ENCODE measurements around the gene RB1. TPM values are rescaled to one million over a fixed set of nuclear protein-coding genes. Genes with fewer than 3 reads are reported as not detected.

Gene RB1
- total RNA-seq, 3 donors from 2014 or later (not counting 1 experiment from before 2014, with no cell fraction given) = 25.5 to 28.3 (median 26.9) TPM

DNA sequence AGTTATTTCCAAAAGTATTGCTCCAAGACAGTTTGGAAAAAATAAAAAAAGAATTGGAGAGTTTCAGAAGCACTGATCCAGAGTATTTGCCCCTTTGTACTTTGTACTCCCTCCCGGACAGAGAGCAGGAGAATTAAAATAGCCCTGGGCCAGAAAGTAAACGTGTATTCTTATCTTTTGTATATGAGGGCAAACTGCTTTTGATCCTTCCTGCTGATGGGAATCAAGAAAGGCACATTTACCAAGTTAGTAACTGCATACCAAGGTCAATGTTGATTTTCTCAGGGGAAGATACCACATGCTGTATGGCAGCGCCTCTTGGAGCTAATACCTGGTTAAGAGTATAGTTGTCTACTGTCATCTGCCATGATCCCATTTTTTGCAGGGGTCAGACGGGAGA lies 10.9 kb upstream of the RB1 start:
- 97% methylated on average over 4 of the region's 4 CpGs for WGBS (ENCODE audit: insufficient coverage)
- ATAC-seq = no peak
- Mint-ChIP-seq H3K27ac (no peak overlapping the region), H3K4me3 (no peak overlapping the region), H3K9me3 (no peaks in the 10 kb centered on the region), H3K4me1 (no peaks in the 10 kb centered on the region), H3K27me3 (ENCODE audit: low read depth in 2 of 2) (peaks cover 0 to 8% of the 10 kb centered on the region in 2 donors), H3K36me3 (no peaks in the 10 kb centered on the region)
- Histone ChIP-seq H3K9me3 (ENCODE audit: control insufficient read depth, insufficient read depth, low read length) (no peaks in the 10 kb centered on the region), H3K36me3 (ENCODE audit: control insufficient read depth, insufficient read depth, low read length) (no peaks in the 10 kb centered on the region), H3K4me1 (ENCODE audit: control insufficient read depth, insufficient read depth, low read length) (no peaks in the 10 kb centered on the region), H3K4me3 (ENCODE audit: low read length) (no peak overlapping the region), H3K27me3 (ENCODE audit: control insufficient read depth, insufficient read depth, low read length) (no peaks in the 10 kb centered on the region), H3K27ac (ENCODE audit: low read length) (no peak overlapping the region)
- intact Hi-C loops (cut with micrococcal nuclease) = no loop called here
- TF ChIP-seq, protein P1, sequence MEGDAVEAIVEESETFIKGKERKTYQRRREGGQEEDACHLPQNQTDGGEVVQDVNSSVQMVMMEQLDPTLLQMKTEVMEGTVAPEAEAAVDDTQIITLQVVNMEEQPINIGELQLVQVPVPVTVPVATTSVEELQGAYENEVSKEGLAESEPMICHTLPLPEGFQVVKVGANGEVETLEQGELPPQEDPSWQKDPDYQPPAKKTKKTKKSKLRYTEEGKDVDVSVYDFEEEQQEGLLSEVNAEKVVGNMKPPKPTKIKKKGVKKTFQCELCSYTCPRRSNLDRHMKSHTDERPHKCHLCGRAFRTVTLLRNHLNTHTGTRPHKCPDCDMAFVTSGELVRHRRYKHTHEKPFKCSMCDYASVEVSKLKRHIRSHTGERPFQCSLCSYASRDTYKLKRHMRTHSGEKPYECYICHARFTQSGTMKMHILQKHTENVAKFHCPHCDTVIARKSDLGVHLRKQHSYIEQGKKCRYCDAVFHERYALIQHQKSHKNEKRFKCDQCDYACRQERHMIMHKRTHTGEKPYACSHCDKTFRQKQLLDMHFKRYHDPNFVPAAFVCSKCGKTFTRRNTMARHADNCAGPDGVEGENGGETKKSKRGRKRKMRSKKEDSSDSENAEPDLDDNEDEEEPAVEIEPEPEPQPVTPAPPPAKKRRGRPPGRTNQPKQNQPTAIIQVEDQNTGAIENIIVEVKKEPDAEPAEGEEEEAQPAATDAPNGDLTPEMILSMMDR (IDR thresholded peaks at IDR 0.05) = no peak
- DNase-seq = no peak

DNA sequence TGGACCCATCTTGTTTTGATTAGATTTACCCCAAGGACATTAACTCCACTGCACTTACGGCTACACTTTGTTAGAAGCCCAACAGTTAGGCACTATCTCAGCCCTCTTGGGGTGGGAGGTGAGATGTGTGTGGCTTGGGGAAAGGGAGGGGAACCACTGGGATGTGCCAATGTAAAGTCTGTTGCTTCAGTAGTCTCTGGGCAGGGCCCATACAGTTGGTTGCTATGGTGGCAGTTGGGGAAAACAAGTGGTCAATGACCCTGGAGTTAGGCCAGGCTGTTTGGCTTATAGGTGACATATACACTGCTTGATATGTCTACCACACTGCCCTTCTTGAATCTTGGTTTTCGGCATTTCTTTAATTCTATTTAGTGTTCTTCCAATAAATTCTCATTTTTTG lies 8.9 kb upstream of the RB1 start:
- H3K4me3 ChIP-seq (ENCODE audit: low read length) = no peak overlapping the region
- no peak for DNase-seq
- 97% methylated on average over 2 of the region's 2 CpGs for WGBS (ENCODE audit: insufficient coverage)
- ATAC-seq = no peak
- H3K9me3 ChIP-seq (ENCODE audit: control insufficient read depth, insufficient read depth, low read length) = no peaks in the 10 kb centered on the region
- Mint-ChIP-seq H3K9me3 (no peaks in the 10 kb centered on the region), H3K36me3 (no peaks in the 10 kb centered on the region), H3K27ac (no peak overlapping the region), H3K27me3 (ENCODE audit: low read depth in 2 of 2) (peaks cover 0 to 4% of the 10 kb centered on the region in 2 donors), H3K4me3 (no peak overlapping the region), H3K4me1 (no peaks in the 10 kb centered on the region)
- H3K4me1 ChIP-seq (ENCODE audit: control insufficient read depth, insufficient read depth, low read length) = no peaks in the 10 kb centered on the region
- H3K27ac ChIP-seq (ENCODE audit: low read length) = no peak overlapping the region
- H3K27me3 ChIP-seq (ENCODE audit: control insufficient read depth, insufficient read depth, low read length) = no peaks in the 10 kb centered on the region
- intact Hi-C loops (cut with micrococcal nuclease) = no loop called here
- H3K36me3 ChIP-seq (ENCODE audit: control insufficient read depth, insufficient read depth, low read length) = no peaks in the 10 kb centered on the region
- TF ChIP-seq, protein P1 (IDR thresholded peaks at IDR 0.05) = no peak

DNA sequence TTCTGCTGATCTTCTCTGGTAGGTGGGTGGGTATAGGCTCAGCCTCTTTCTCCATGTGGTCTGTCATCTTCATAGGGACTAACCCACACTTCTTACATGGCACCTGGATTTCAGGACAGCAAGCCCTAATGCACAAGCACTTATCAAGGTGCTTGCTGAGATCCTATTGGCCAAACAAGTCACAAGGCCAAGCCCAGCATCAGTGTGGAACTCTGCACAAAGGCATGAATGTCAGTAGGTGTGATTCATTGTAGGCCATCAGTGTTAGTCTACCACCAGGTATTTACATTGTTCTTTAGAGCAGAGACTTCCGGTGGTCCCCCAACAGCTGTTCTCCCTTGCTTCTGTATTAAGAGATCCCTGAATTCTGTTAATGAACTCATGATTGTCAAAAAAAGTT lies 8.3 kb upstream of the RB1 start:
- Histone ChIP-seq H3K9me3 (ENCODE audit: control insufficient read depth, insufficient read depth, low read length) (no peaks in the 10 kb centered on the region), H3K4me3 (ENCODE audit: low read length) (no peak overlapping the region), H3K27ac (ENCODE audit: low read length) (no peak overlapping the region), H3K36me3 (ENCODE audit: control insufficient read depth, insufficient read depth, low read length) (no peaks in the 10 kb centered on the region), H3K4me1 (ENCODE audit: control insufficient read depth, insufficient read depth, low read length) (no peaks in the 10 kb centered on the region), H3K27me3 (ENCODE audit: control insufficient read depth, insufficient read depth, low read length) (no peaks in the 10 kb centered on the region)
- intact Hi-C loops (cut with micrococcal nuclease) = no loop called here
- Mint-ChIP-seq H3K36me3 (no peaks in the 10 kb centered on the region), H3K4me3 (no peak overlapping the region), H3K4me1 (no peaks in the 10 kb centered on the region), H3K9me3 (no peaks in the 10 kb centered on the region), H3K27me3 (ENCODE audit: low read depth in 2 of 2) (peaks cover 0 to 1% of the 10 kb centered on the region in 2 donors), H3K27ac (no peak overlapping the region)
- DNase-seq (no peak), ATAC-seq (no peak)
- TF ChIP-seq, protein P1 (IDR thresholded peaks at IDR 0.05) = no peak
- WGBS (ENCODE audit: insufficient coverage) = 92% methylated on average over 1 of the region's 1 CpG

DNA sequence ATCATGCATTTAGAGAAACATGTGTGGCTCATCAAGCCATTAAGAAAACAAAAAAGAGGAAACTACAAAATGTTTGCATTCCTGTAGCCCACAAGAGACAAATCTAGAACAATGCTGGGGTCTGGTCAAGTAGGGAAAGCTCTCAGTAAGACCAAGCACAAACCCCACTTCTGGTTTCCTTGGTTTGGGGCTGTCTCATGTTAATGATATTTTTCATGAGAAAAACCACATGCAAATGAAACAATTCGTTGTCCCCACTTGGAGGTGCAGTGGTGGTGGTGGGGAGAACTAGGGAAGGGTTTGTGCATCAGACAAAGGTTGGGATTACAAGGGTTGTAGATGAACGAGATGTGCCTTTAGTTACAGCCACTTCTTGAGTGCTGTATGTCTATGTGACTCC lies 7.0 kb upstream of the RB1 start:
- DNase-seq (no peak), ATAC-seq (no peak)
- H3K36me3 ChIP-seq (ENCODE audit: control insufficient read depth, insufficient read depth, low read length) = no peaks in the 10 kb centered on the region
- TF ChIP-seq, protein P1 (IDR thresholded peaks at IDR 0.05) = no peak
- Mint-ChIP-seq H3K4me1 (no peaks in the 10 kb centered on the region), H3K36me3 (no peaks in the 10 kb centered on the region), H3K4me3 (no peak overlapping the region), H3K27ac (no peak overlapping the region), H3K9me3 (no peaks in the 10 kb centered on the region), H3K27me3 (ENCODE audit: low read depth in 2 of 2) (no peaks in the 10 kb centered on the region)
- intact Hi-C loops (cut with micrococcal nuclease) = no loop called here
- no peaks in the 10 kb centered on the region for H3K9me3 ChIP-seq (ENCODE audit: control insufficient read depth, insufficient read depth, low read length)
- no peaks in the 10 kb centered on the region for H3K4me1 ChIP-seq (ENCODE audit: control insufficient read depth, insufficient read depth, low read length)
- no peaks in the 10 kb centered on the region for H3K27me3 ChIP-seq (ENCODE audit: control insufficient read depth, insufficient read depth, low read length)
- WGBS (ENCODE audit: insufficient coverage) = 56% methylated on average over 2 of the region's 2 CpGs
- H3K4me3 ChIP-seq (ENCODE audit: low read length) = no peak overlapping the region
- H3K27ac ChIP-seq (ENCODE audit: low read length) = no peak overlapping the region

Measured in natural killer cell (primary cell).